Measurements from ENCODE around the gene TLR3.

GRCh38 chr4:186058980-186059316 lies 10.0 kb upstream of the TLR3 start:
- no peak for TF ChIP-seq CTCF (IDR thresholded peaks at IDR 0.05; ENCODE audit: insufficient read depth, low read length, poor library complexity, severe bottlenecking)
- no peak for TF ChIP-seq EZH2phosphoT487 (conservative IDR thresholded peaks at IDR 0.05; ENCODE audit: low read length)
